Activated gamma-delta T cell treated with Interleukin-2 at 50 U/mL for 16 hours (primary cell): Measurements from ENCODE around the gene DISC1.

Experiments
- DNase-seq: peaks from one replicate; pipeline ENCODE4 v3.0.0-alpha.2; 2020

DISC1 gene

DNA sequence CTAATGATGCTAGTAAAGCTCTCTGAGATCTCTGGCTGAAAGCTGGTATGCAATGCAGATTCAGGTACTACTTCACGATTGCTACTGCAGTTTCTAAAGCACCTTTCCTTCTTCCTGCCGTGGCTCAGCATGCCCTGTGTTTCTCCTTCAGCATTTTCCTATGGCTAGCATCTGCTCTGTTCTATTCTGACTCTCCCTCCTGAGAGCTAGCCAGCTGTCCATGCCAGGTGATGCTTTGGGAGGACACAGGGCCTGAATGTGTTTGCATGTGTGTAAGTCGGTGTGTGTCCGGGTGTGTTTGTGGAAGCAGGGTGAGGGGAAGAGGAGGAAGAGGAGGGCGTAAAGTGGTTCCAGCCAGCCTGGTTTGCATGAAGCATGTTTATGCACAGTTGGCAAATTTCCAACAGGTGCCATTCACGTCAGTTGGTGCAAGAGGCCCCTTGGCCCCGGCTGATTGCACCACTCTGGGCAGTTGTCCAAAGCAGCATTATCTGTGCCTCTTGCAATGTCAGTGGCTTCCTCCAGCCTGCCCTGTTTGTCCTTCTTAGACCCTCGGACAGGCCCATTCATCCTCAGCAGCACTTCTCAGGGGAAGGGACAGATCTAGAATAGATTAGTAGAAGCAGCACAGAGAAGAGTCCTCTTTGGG lies 433.3 kb downstream of the DISC1 start:
- DNase-seq = no peak

DNA sequence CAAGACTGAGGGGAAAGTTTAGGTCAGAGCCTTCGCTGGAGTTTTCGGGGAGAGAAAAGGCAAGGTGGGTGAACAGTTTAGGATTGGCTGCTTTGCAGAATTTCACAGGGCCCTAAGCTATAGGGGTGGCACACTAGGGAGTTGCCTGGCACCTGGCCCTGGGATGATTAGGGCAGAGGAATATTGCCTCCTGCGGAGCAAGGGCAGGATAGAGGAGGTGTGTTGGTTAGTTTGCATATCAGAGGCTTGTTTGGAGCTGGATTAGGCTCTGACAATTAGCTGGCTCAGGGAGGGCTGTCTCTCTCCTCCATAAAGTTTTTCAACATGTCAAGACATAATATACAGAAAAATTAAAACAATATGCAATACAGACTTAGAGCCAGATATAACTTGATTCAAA lies 436.4 kb downstream of the DISC1 start:
- no peak for DNase-seq

DNA sequence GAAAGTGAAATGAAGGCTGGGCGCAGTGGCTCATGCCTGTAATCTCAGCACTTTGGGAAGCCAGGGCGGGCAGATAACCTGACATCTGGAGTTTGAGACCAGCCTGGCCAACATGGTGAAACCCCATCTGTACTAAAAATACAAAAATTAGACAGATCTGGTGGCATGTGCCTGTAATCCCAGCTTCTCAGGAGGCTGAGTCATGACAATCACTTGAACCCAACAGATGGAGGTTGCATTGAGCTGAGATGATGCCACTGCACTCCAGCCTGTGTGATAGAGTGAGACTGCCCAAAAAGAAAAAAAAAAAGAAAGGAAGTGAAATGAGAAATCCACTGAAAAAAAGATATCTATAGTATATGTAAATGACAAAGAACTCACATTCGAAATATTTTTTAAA lies 439.9 kb downstream of the DISC1 start:
- DNase-seq = no peak

DNA sequence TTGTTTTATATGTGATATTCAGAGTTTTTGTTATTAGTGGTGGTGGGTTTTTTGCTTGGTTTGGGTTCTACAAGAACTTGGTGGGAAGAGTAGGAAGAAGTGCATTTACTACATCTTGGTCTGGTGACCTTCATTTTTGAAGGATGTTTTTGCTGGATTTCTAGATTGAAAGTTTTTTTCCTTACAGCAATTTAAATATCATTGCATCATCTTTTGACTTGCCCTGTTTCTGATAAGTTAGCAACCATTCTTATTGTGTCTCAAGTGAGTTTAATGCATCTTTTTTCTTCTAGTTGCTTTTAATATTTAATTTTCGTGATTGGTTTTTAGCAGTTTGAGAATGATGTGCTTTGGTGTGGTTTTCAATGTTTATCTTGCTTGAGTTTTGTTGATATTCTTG lies 447.7 kb downstream of the DISC1 start:
- DNase-seq = no peak

DNA sequence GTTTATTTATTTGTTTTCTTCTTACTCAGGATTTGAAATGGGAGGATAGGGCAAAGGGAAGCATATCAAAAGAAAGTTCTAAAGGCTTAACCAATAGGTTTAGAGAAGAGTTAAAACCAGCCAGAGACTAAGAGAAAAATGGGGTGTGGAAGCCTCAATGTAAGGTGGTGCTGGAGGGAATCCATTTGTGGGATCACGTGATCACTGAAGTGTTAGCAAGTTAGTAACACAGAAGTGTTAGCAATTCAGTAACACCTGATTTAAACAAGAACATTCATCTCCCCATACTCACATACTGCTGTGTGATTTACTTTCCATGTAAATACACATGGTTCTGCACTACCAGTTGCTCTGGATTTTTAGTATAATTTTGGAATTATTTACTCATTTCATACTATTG lies 451.2 kb downstream of the DISC1 start:
- DNase-seq = no peak

DNA sequence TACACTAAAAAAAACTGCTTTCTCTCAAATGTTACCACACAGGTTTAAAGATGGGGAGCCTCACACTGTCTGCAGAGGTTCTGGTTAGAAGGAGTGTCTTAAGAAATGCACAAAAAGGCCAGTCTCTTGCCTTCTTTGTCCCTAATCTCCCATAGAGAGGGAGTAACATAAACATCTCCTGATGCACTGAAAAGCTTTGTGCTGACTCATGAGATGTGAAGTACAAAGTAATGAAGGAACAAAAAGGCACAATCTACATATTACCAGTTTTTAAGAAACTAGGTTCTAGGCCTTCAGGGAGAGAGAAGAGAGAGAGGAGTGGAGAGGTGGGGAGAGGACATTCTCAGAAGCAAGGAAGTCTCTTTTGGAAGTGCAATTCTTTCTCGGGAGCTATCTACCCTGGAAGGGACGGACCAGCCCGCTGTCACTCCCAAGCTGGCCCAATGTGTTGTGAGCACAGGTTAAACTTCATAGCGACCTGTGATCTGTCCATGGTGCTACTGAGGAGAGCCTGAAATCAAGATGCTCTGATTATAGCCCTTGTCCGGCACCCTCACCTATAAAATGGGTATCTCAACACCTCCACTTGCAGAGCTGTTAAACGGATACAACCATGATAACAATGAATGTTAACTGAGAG lies 458.1 kb downstream of the DISC1 start:
- no peak for DNase-seq

DNA sequence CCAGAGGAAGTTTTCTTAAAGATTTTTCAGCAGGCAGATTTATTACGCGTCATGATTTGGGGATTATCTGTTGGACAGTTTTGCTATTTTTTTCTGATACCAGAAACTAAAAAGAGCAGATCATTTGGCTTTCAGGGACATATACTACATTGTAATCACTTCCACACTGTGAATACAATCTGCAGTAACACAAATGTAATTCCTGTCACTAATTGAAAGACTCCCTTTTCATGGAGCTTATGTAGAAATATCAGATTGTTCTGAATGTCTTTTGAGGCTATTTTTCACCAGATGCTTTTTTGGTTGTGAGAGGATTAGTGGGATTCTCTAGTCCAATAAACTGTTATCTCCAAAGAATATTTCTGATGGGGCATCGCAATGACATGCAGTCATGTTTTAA lies 464.2 kb downstream of the DISC1 start:
- DNase-seq = no peak
